A549 (cell line): Measurements from ENCODE around the gene SYT10.

Source experiments
- CHD2 ChIP-seq: fragments of 150-350 bp; IDR thresholded peaks from 2 replicates; pipeline ENCODE4 v1.6.1; 2014; ENCODE audit warnings: low read length; ENCODE audit not compliant: partially characterized antibody
- CTCF ChIP-seq: fragments of >200 bp; sonication (Bioruptor Twin); formaldehyde crosslinking; IDR thresholded peaks from 3 replicates; pipeline ENCODE4 v1.5.1; 2016
- KDM5A ChIP-seq: fragments of 200-600 bp; sonication (generic); IDR thresholded peaks from 2 replicates; pipeline ENCODE4 v1.6.1; 2016; ENCODE audit warnings: antibody characterized with exemption, mild to moderate bottlenecking
- RFX5 ChIP-seq: fragments of 450-650 bp; IDR thresholded peaks from 2 replicates; pipeline ENCODE4 v1.7.1; 2014; ENCODE audit warnings: antibody characterized with exemption, mild to moderate bottlenecking, moderate library complexity

GRCh38 chr12:33429468-33429867 is 10.2 kb downstream of the SYT10 start:
- TF ChIP-seq CTCF (no peak), CHD2 (no peak), KDM5A (no peak), RFX5 (no peak)
